GM19467 (cell line): ENCODE data around the gene ALAS1.

Experiments used
- ATAC-seq: cut with Tn5 transposase; IDR thresholded peaks from one replicate; pipeline ENCODE4 v1.9.1; 2021; ENCODE audit warnings: mild to moderate bottlenecking, moderate library complexity; ENCODE audit not compliant: unreplicated experiment

ALAS1 gene

GRCh38 chr3:52198643-52199608 is 966 bp downstream of the ALAS1 start:
- no peak for ATAC-seq

- no peak for ATAC-seq
Measured at GRCh38 chr3:52200981-52201679, 3.2 kb downstream of the ALAS1 start.

GRCh38 chr3:52202384-52203077 is 4.6 kb downstream of the ALAS1 start:
- no peak for ATAC-seq

- ATAC-seq = no peak
Measured at GRCh38 chr3:52203701-52204100, 5.7 kb downstream of the ALAS1 start.

GRCh38 chr3:52204337-52205073 is 6.5 kb downstream of the ALAS1 start:
- ATAC-seq = no peak

GRCh38 chr3:52205727-52206372 is 7.9 kb downstream of the ALAS1 start:
- no peak for ATAC-seq

- ATAC-seq = no peak
Measured at GRCh38 chr3:52208556-52208955, 10.6 kb downstream of the ALAS1 start.

- ATAC-seq = no peak
Measured at GRCh38 chr3:52210037-52210436, 12.1 kb downstream of the ALAS1 start.

GRCh38 chr3:52210550-52211046 is 12.6 kb downstream of the ALAS1 start:
- no peak for ATAC-seq

GRCh38 chr3:52211268-52211891 is 13.4 kb downstream of the ALAS1 start:
- no peak for ATAC-seq

- ATAC-seq = no peak
Measured at GRCh38 chr3:52213005-52213404, 15.0 kb downstream of the ALAS1 start.

GRCh38 chr3:52213901-52214300 is 15.9 kb downstream of the ALAS1 start:
- ATAC-seq = no peak

- no peak for ATAC-seq
Measured at GRCh38 chr3:52215351-52215750, 17.4 kb downstream of the ALAS1 start.

GRCh38 chr3:52216585-52217408 is 18.8 kb downstream of the ALAS1 start:
- ATAC-seq = no peak

GRCh38 chr3:52217409-52217805 is 19.4 kb downstream of the ALAS1 start:
- no peak for ATAC-seq

GRCh38 chr3:52218026-52218425 is 20.1 kb downstream of the ALAS1 start:
- ATAC-seq = no peak

GRCh38 chr3:52218454-52218853 is 20.5 kb downstream of the ALAS1 start:
- no peak for ATAC-seq

GRCh38 chr3:52218937-52219650 is 21.1 kb downstream of the ALAS1 start:
- no peak for ATAC-seq
